Measurements from ENCODE around the gene DCDC2.

Gene DCDC2

GRCh38 chr6:24332317-24332716 lies 25.5 kb downstream of the DCDC2 start:
- DNase-seq (ENCODE audit: low spot score), result no peak
- no peak for TF ChIP-seq CTCF (IDR thresholded peaks at IDR 0.05)
- Histone ChIP-seq H3K4me3 (no peak overlapping the region), H3K27ac (no peak overlapping the region)

GRCh38 chr6:24330137-24330732 lies 27.6 kb downstream of the DCDC2 start:
- no peak overlapping the region for H3K4me3 ChIP-seq
- no peak for DNase-seq (ENCODE audit: low spot score)
- TF ChIP-seq CTCF (IDR thresholded peaks at IDR 0.05), result no peak
- no peak overlapping the region for H3K27ac ChIP-seq

- Histone ChIP-seq H3K4me3 (no peak overlapping the region), H3K27ac (no peak overlapping the region)
- DNase-seq (ENCODE audit: low spot score), result no peak
- no peak for TF ChIP-seq CTCF (IDR thresholded peaks at IDR 0.05)
Measured at GRCh38 chr6:24329451-24329850, 28.4 kb downstream of the DCDC2 start.

- no peak for DNase-seq (ENCODE audit: low spot score)
- TF ChIP-seq CTCF (IDR thresholded peaks at IDR 0.05), result no peak
Measured at GRCh38 chr6:24329022-24329421, 28.8 kb downstream of the DCDC2 start.

GRCh38 chr6:24327756-24328155 lies 30.1 kb downstream of the DCDC2 start:
- no peak for DNase-seq (ENCODE audit: low spot score)
- Histone ChIP-seq H3K4me3 (no peak overlapping the region), H3K27ac (no peak overlapping the region)
- TF ChIP-seq CTCF (IDR thresholded peaks at IDR 0.05), result no peak

More at GRCh38 chr6:24329022-24329421, 28.8 kb downstream of the DCDC2 start:
- Histone ChIP-seq H3K27ac (no peak overlapping the region), H3K4me3 (no peak overlapping the region)

- H3K4me3 ChIP-seq, result no peak overlapping the region
- no peak overlapping the region for H3K27ac ChIP-seq
- no peak for DNase-seq (ENCODE audit: low spot score)
- TF ChIP-seq CTCF (IDR thresholded peaks at IDR 0.05), result no peak
Measured at GRCh38 chr6:24325978-24326377, 31.9 kb downstream of the DCDC2 start.

GRCh38 chr6:24324617-24325016 lies 33.2 kb downstream of the DCDC2 start:
- no peak overlapping the region for H3K4me3 ChIP-seq
- DNase-seq (ENCODE audit: low spot score), result no peak

More at GRCh38 chr6:24324617-24325016, 33.2 kb downstream of the DCDC2 start:
- TF ChIP-seq CTCF (IDR thresholded peaks at IDR 0.05), result no peak
- H3K27ac ChIP-seq, result no peak overlapping the region
